GM21529 (cell line): ENCODE measurements around the gene KLHL36.

Experiments
- ATAC-seq: cut with Tn5 transposase; IDR thresholded peaks from one replicate; pipeline ENCODE4 v1.9.1; 2021; ENCODE audit not compliant: unreplicated experiment

KLHL36 gene

GRCh38 chr16:84647828-84648594, at the start of gene KLHL36:
Gene KLHL36, plus strand, starts transcription at chr16:84648511. Its CDS starts 2,357 bp downstream, at chr16:84650868.
- peak; percentile 79 for ATAC-seq

- peak; percentile 47 for ATAC-seq
These were observed 48.6 kb upstream of the KLHL36 start for GRCh38 chr16:84599521-84600202.

- peak; percentile 59 for ATAC-seq
These were observed 47.7 kb upstream of the KLHL36 start for GRCh38 chr16:84600343-84601229.

GRCh38 chr16:84603140-84603816, 45.0 kb upstream of the KLHL36 start:
- ATAC-seq, result no peak

GRCh38 chr16:84603940-84604339, 44.4 kb upstream of the KLHL36 start:
- ATAC-seq, result no peak

- no peak for ATAC-seq
These were observed 43.8 kb upstream of the KLHL36 start for GRCh38 chr16:84604477-84605013.

GRCh38 chr16:84605339-84605848, 42.9 kb upstream of the KLHL36 start:
- ATAC-seq, result no peak

GRCh38 chr16:84606081-84606875, 42.0 kb upstream of the KLHL36 start:
- ATAC-seq, result peak; percentile 26

- ATAC-seq, result no peak
These were observed 41.2 kb upstream of the KLHL36 start for GRCh38 chr16:84607061-84607460.

- peak; percentile 49 for ATAC-seq
These were observed 40.6 kb upstream of the KLHL36 start for GRCh38 chr16:84607694-84608093.

- ATAC-seq, result no peak
These were observed 40.0 kb upstream of the KLHL36 start for GRCh38 chr16:84608282-84608681.

GRCh38 chr16:84609563-84610177, 38.6 kb upstream of the KLHL36 start:
- ATAC-seq, result no peak

GRCh38 chr16:84610376-84610775, 37.9 kb upstream of the KLHL36 start:
- no peak for ATAC-seq

GRCh38 chr16:84611041-84611440, 37.3 kb upstream of the KLHL36 start:
- no peak for ATAC-seq

GRCh38 chr16:84612686-84613085, 35.6 kb upstream of the KLHL36 start:
- no peak for ATAC-seq

GRCh38 chr16:84613408-84614072, 34.8 kb upstream of the KLHL36 start:
- ATAC-seq, result no peak

GRCh38 chr16:84614073-84614459, 34.2 kb upstream of the KLHL36 start:
- no peak for ATAC-seq

- ATAC-seq, result no peak
These were observed 33.7 kb upstream of the KLHL36 start for GRCh38 chr16:84614623-84614967.
